ENCODE data around the gene DOK5. TPM values are rescaled to one million over a fixed set of nuclear protein-coding genes. Genes with fewer than 3 reads are reported as not detected.

DOK5 gene
- total RNA-seq, 1 experiment from 2014 or later, result not detected

GRCh38 chr20:54661880-54662465 lies 186.6 kb downstream of the DOK5 start:
- no peak for DNase-seq
- Histone ChIP-seq H3K4me3 (no peak overlapping the region), H3K4me1 (no peaks in the 10 kb centered on the region), H3K9me3 (replicated peaks) (no peaks in the 10 kb centered on the region), H3K36me3 (no peaks in the 10 kb centered on the region), H3K27ac (no peak overlapping the region), H3K27me3 (peaks cover 30% of the 10 kb centered on the region; the same call in 1 of the 2 replicates)

GRCh38 chr20:54665812-54666211 lies 190.4 kb downstream of the DOK5 start:
- H3K9me3 ChIP-seq (replicated peaks), result no peaks in the 10 kb centered on the region
- H3K4me1 ChIP-seq, result no peaks in the 10 kb centered on the region

GRCh38 chr20:54668271-54669039 lies 193.1 kb downstream of the DOK5 start:
- DNase-seq, result peak; percentile 23 to 54
- Histone ChIP-seq H3K27ac (no peak overlapping the region), H3K36me3 (no peaks in the 10 kb centered on the region), H3K27me3 (peaks cover 8% of the 10 kb centered on the region), H3K4me3 (no peak overlapping the region), H3K4me1 (no peaks in the 10 kb centered on the region), H3K9me3 (replicated peaks) (no peaks in the 10 kb centered on the region)

More at GRCh38 chr20:54665812-54666211, 190.4 kb downstream of the DOK5 start:
- Histone ChIP-seq H3K27me3 (peaks cover 26% of the 10 kb centered on the region; the same call in 1 of the 2 replicates), H3K36me3 (no peaks in the 10 kb centered on the region), H3K27ac (no peak overlapping the region), H3K4me3 (no peak overlapping the region)
- no peak for DNase-seq

- no peaks in the 10 kb centered on the region for H3K9me3 ChIP-seq (replicated peaks)
- DNase-seq, result no peak
- H3K4me3 ChIP-seq, result no peak overlapping the region
- H3K27me3 ChIP-seq, result peaks cover 8% of the 10 kb centered on the region
- H3K36me3 ChIP-seq, result no peaks in the 10 kb centered on the region
- H3K4me1 ChIP-seq, result no peaks in the 10 kb centered on the region
- no peak overlapping the region for H3K27ac ChIP-seq
These were observed 193.6 kb downstream of the DOK5 start for GRCh38 chr20:54669040-54669363.

- Histone ChIP-seq H3K4me3 (no peak overlapping the region), H3K4me1 (0 out of 2 replicates have a peak, but pooled peaks cover 3% of the 10 kb centered on the region), H3K27me3 (peaks cover 8% of the 10 kb centered on the region; the same call in 1 of the 2 replicates), H3K36me3 (no peaks in the 10 kb centered on the region), H3K27ac (no peak overlapping the region), H3K9me3 (replicated peaks) (no peaks in the 10 kb centered on the region)
- no peak for DNase-seq
These were observed 202.9 kb downstream of the DOK5 start for GRCh38 chr20:54678253-54678652.

GRCh38 chr20:54680439-54680838 lies 205.0 kb downstream of the DOK5 start:
- peaks cover 15% of the 10 kb centered on the region; the same call in 1 of the 2 replicates for H3K27me3 ChIP-seq
- 0 out of 2 replicates have a peak, but pooled peaks cover 3% of the 10 kb centered on the region for H3K4me1 ChIP-seq
- no peak overlapping the region for H3K4me3 ChIP-seq
- H3K36me3 ChIP-seq, result no peaks in the 10 kb centered on the region
- no peak overlapping the region for H3K27ac ChIP-seq
- no peaks in the 10 kb centered on the region for H3K9me3 ChIP-seq (replicated peaks)
- DNase-seq, result no peak

- peak; percentile 45 to 74 for DNase-seq
- Histone ChIP-seq H3K27ac (no peak overlapping the region), H3K4me3 (no peak overlapping the region), H3K4me1 (0 out of 2 replicates have a peak, but pooled peaks cover 3% of the 10 kb centered on the region), H3K9me3 (replicated peaks) (no peaks in the 10 kb centered on the region), H3K36me3 (no peaks in the 10 kb centered on the region), H3K27me3 (peaks cover 15% of the 10 kb centered on the region; the same call in 1 of the 2 replicates)
These were observed 205.7 kb downstream of the DOK5 start for GRCh38 chr20:54680872-54681619.

- Histone ChIP-seq H3K36me3 (no peaks in the 10 kb centered on the region), H3K27ac (no peak overlapping the region), H3K4me1 (0 out of 2 replicates have a peak, but pooled peaks cover 3% of the 10 kb centered on the region), H3K4me3 (no peak overlapping the region), H3K27me3 (peaks cover 15% of the 10 kb centered on the region; the same call in 1 of the 2 replicates), H3K9me3 (replicated peaks) (no peaks in the 10 kb centered on the region)
- DNase-seq, result no peak
These were observed 206.5 kb downstream of the DOK5 start for GRCh38 chr20:54681869-54682268.

- H3K4me3 ChIP-seq, result no peak overlapping the region
- no peaks in the 10 kb centered on the region for H3K36me3 ChIP-seq
- no peak for DNase-seq
- no peak overlapping the region for H3K27ac ChIP-seq
- no peaks in the 10 kb centered on the region for H3K9me3 ChIP-seq (replicated peaks)
- no peaks in the 10 kb centered on the region for H3K4me1 ChIP-seq
- peaks cover 5% of the 10 kb centered on the region; the same call in 1 of the 2 replicates for H3K27me3 ChIP-seq
These were observed 213.1 kb downstream of the DOK5 start for GRCh38 chr20:54688476-54688875.

- DNase-seq, result no peak
- H3K4me1 ChIP-seq, result no peaks in the 10 kb centered on the region
- H3K36me3 ChIP-seq, result no peaks in the 10 kb centered on the region
- no peaks in the 10 kb centered on the region; the same call in 1 of the 2 replicates for H3K27me3 ChIP-seq
- no peak overlapping the region for H3K4me3 ChIP-seq
- no peaks in the 10 kb centered on the region for H3K9me3 ChIP-seq (replicated peaks)
- H3K27ac ChIP-seq, result no peak overlapping the region
These were observed 214.9 kb downstream of the DOK5 start for GRCh38 chr20:54690323-54690722.

- H3K27me3 ChIP-seq, result peaks cover 3% of the 10 kb centered on the region; the same call in 1 of the 2 replicates
- H3K27ac ChIP-seq, result no peak overlapping the region
- no peaks in the 10 kb centered on the region for H3K4me1 ChIP-seq
- no peak overlapping the region for H3K4me3 ChIP-seq
- no peaks in the 10 kb centered on the region for H3K9me3 ChIP-seq (replicated peaks)
- H3K36me3 ChIP-seq, result no peaks in the 10 kb centered on the region
- no peak for DNase-seq
These were observed 215.9 kb downstream of the DOK5 start for GRCh38 chr20:54691327-54691726.

- H3K4me1 ChIP-seq, result no peaks in the 10 kb centered on the region
- peaks cover 3% of the 10 kb centered on the region; the same call in 1 of the 2 replicates for H3K27me3 ChIP-seq
- H3K9me3 ChIP-seq (replicated peaks), result no peaks in the 10 kb centered on the region
- DNase-seq, result no peak
- H3K36me3 ChIP-seq, result no peaks in the 10 kb centered on the region
- no peak overlapping the region for H3K27ac ChIP-seq
- no peak overlapping the region for H3K4me3 ChIP-seq
These were observed 216.9 kb downstream of the DOK5 start for GRCh38 chr20:54692168-54692887.

- H3K4me3 ChIP-seq, result no peak overlapping the region
- H3K36me3 ChIP-seq, result no peaks in the 10 kb centered on the region
- no peak for DNase-seq
- H3K4me1 ChIP-seq, result no peaks in the 10 kb centered on the region
- H3K27ac ChIP-seq, result no peak overlapping the region
- H3K27me3 ChIP-seq, result peaks cover 3% of the 10 kb centered on the region; the same call in 1 of the 2 replicates
- no peaks in the 10 kb centered on the region for H3K9me3 ChIP-seq (replicated peaks)
These were observed 219.1 kb downstream of the DOK5 start for GRCh38 chr20:54694516-54694915.

- Histone ChIP-seq H3K36me3 (no peaks in the 10 kb centered on the region), H3K4me1 (no peaks in the 10 kb centered on the region)
- no peak for DNase-seq
These were observed 223.0 kb downstream of the DOK5 start for GRCh38 chr20:54698373-54698772.

More at GRCh38 chr20:54698373-54698772, 223.0 kb downstream of the DOK5 start:
- H3K27ac ChIP-seq, result no peak overlapping the region
- H3K27me3 ChIP-seq, result peaks cover 8% of the 10 kb centered on the region
- H3K4me3 ChIP-seq, result no peak overlapping the region
- H3K9me3 ChIP-seq (replicated peaks), result no peaks in the 10 kb centered on the region
